Kidney (tissue), 14 donors: ENCODE results near the gene CCT6B. TPM values are rescaled to one million over a fixed set of nuclear protein-coding genes. Genes with fewer than 3 reads are reported as not detected.

Source experiments
- DNase-seq, 5 donors: peaks; one replicate each; pipeline ENCODE4 v3.0.0-alpha.2; 2013 to 2020
- FAIRE-seq: peaks from 2 replicates; lab custom pipeline; 2012; peaks lifted over from hg19 to GRCh38; lab: Jason Lieb, UNC
- H3K27ac ChIP-seq, 2 donors: one replicate each; pipeline ENCODE4 v1.7.0; 2013; ENCODE audit warnings: low read depth in 2 of 2, low read length in 2 of 2, inconsistent platforms in 1 of 2
- H3K27me3 ChIP-seq: one replicate; pipeline ENCODE4 v1.7.1; 2013; ENCODE audit warnings: low read length, inconsistent platforms; ENCODE audit not compliant: control insufficient read depth, insufficient read depth
- H3K36me3 ChIP-seq, 3 donors: one replicate each; pipeline versions ENCODE4 v1.7.0 to v1.7.1; 2013; ENCODE audit warnings: low read length in 3 of 3, control low read depth in 1 of 3, inconsistent platforms in 1 of 3; ENCODE audit not compliant: insufficient read depth in 3 of 3, control insufficient read depth in 2 of 3
- H3K4me1 ChIP-seq, 3 donors: one replicate each; pipeline versions ENCODE4 v1.7.0 to v1.7.1; 2013; ENCODE audit warnings: low read length in 3 of 3, inconsistent platforms in 1 of 3, low read depth in 1 of 3; ENCODE audit not compliant: control insufficient read depth in 2 of 3, insufficient read depth in 2 of 3
- H3K4me3 ChIP-seq, 3 donors: one replicate each; pipeline versions ENCODE4 v1.7.0 to v1.8.1; 2013; ENCODE audit warnings: low read length in 3 of 3, control low read depth in 1 of 3, inconsistent platforms in 1 of 3
- H3K9ac ChIP-seq, 3 donors: one replicate each; pipeline versions ENCODE4 v1.7.0 to v1.7.1; 2013; ENCODE audit warnings: low read length in 3 of 3, control low read depth in 1 of 3, inconsistent platforms in 1 of 3
- H3K9me3 ChIP-seq, 3 donors: one replicate each; pipeline versions ENCODE4 v1.7.0 to v1.7.1; 2013; ENCODE audit warnings: low read length in 3 of 3, control low read depth in 1 of 3, inconsistent platforms in 1 of 3; ENCODE audit not compliant: control insufficient read depth in 2 of 3, insufficient read depth in 1 of 3
- CTCF ChIP-seq: IDR thresholded peaks from 3 replicates; pipeline ENCODE4 v1.5.1; 2012; ENCODE audit warnings: mild to moderate bottlenecking, moderate library complexity, borderline replicate concordance; ENCODE audit not compliant: insufficient read depth; ENCODE audit errors: extremely low read depth
- intact Hi-C: fragments of 100-400 bp; cut with DNase I; formaldehyde crosslinking; loops from one replicate; pipeline ENCODE4 v1.11.1; 2022
- polyA plus RNA-seq: library from polyadenylated mRNA; stranded (reverse); fragments of 350-450 nt; fragmentation: Illumina TruSeq; extraction: RNeasy Lipid Tissue Mini Kit (QIAGEN cat#74804); gene quantifications from one replicate; pipeline ENCODE4 v1.2.3, GENCODE V29; 2014; ENCODE audit warnings: low read depth, low replicate concordance; ENCODE audit not compliant: insufficient read depth
- total RNA-seq: library from RNA; stranded (reverse); fragmentation: NEBNext Ultra II Directional; extraction: Animal tissue kit (Norgen Biotek cat#: 25700); gene quantifications from one replicate; pipeline ENCODE4 v1.2.1, GENCODE V29; 2021
- donor health status: control.
- donor health status: control.
- donor health status: control.
- donor health status: control.
- donor health status: control.
- donor health status: DM: yes; HTN: yes; CAD: no.
- donor health status: Normal renal cell carcinoma (clear cell type).

The CCT6B gene
- total and polyA plus RNA-seq, 2 donors from 2014 or later, result 2.5 to 3.9 TPM

- no peaks in the 10 kb centered on the region for H3K4me1 ChIP-seq
- H3K9me3 ChIP-seq, result no peaks in the 10 kb centered on the region
- no peak for FAIRE-seq
- no peak overlapping the region for H3K27ac ChIP-seq
- H3K36me3 ChIP-seq, result peaks cover 14 to 54% (median 30%) of the 10 kb centered on the region in 3 donors
- no peak overlapping the region for H3K9ac ChIP-seq
- no peak for TF ChIP-seq CTCF
- intact Hi-C loops, result loop anchor here (10.0 kb wide), 1 partner anchor 123 kb away; the partner anchor contains the start of gene RAD51D
- no peaks in the 10 kb centered on the region for H3K27me3 ChIP-seq
- DNase-seq, result no peak
- no peak overlapping the region for H3K4me3 ChIP-seq
Observed at GRCh38 chr17:34991606-34992005, 30.3 kb upstream of the CCT6B start.

- no peak for TF ChIP-seq CTCF
- Histone ChIP-seq H3K27me3 (no peaks in the 10 kb centered on the region), H3K36me3 (peaks cover 14 to 47% (median 30%) of the 10 kb centered on the region in 3 donors), H3K4me1 (no peaks in the 10 kb centered on the region), H3K9me3 (no peaks in the 10 kb centered on the region), H3K4me3 (no peak overlapping the region), H3K27ac (no peak overlapping the region), H3K9ac (no peak overlapping the region)
- no peak for FAIRE-seq
- intact Hi-C loops, result loop anchor here (10.0 kb wide), 1 partner anchor 124 kb away; the partner anchor contains the start of gene RAD51D
- no peak for DNase-seq
Observed at GRCh38 chr17:34990921-34991365, 29.7 kb upstream of the CCT6B start.

GRCh38 chr17:34989473-34989872 is 28.2 kb upstream of the CCT6B start:
- Histone ChIP-seq H3K4me3 (no peak overlapping the region), H3K36me3 (peaks cover 14 to 43% (median 30%) of the 10 kb centered on the region in 3 donors)
- intact Hi-C loops, result no loop called here

More at GRCh38 chr17:34989473-34989872, 28.2 kb upstream of the CCT6B start:
- no peak for TF ChIP-seq CTCF
- DNase-seq, result no peak
- Histone ChIP-seq H3K4me1 (no peaks in the 10 kb centered on the region), H3K9me3 (no peaks in the 10 kb centered on the region), H3K27ac (no peak overlapping the region), H3K9ac (no peak overlapping the region), H3K27me3 (no peaks in the 10 kb centered on the region)
- FAIRE-seq, result no peak
